K562 treated with DMSO at 1 percent for 4 hours (cell line): ENCODE results near the gene TSPAN18. TPM values are rescaled to one million over a fixed set of nuclear protein-coding genes. Genes with fewer than 3 reads are reported as not detected.

Experiments
- total RNA-seq: library from RNA; unstranded; fragments of 300-600 nt; gene quantifications from 2 replicates; pipeline ENCODE4 v1.2.3, GENCODE V29; 2022; ENCODE audit not compliant: insufficient read depth

TSPAN18 gene
- total RNA-seq, result 1.8 and 4.1 TPM in 2 replicates

GRCh38 chr11:44726283-44727113, at the start of gene TSPAN18:
TSPAN18 (plus strand) TSS chr11:44726962; CDS start chr11:44906417, 179,455 bp downstream.

GRCh38 chr11:44950625-44951476, 224.1 kb downstream of the TSPAN18 start, which contains the start of gene TP53I11:
TP53I11 (minus strand) TSS chr11:44950883; CDS start chr11:44938335, 12,548 bp downstream.

Other genes with a start within 250 kb of the TSPAN18 start
- gene CD82, start 161.3 kb upstream of the TSPAN18 start, total RNA-seq, result 6.0 and 6.3 TPM in 2 replicates
- gene TP53I11, start 223.9 kb downstream of the TSPAN18 start, total RNA-seq, result 0.34 and 0.59 TPM in 2 replicates